Neural progenitor cell (in vitro differentiated cells): Measurements from ENCODE around the gene MEMO1.
"Not testable (repeated sequence)": the region's sequence is repeated elsewhere in the genome, so short reads cannot be mapped to it uniquely, and the experiment has no call there.

Source experiments
- CTCF ChIP-seq: fragments of 200-600 bp; sonication (generic); IDR thresholded peaks from 2 replicates; pipeline ENCODE4 v1.5.1; 2017; ENCODE audit warnings: antibody characterized with exemption, mild to moderate bottlenecking
- EZH2 ChIP-seq: fragments of 200-600 bp; sonication (generic); IDR thresholded peaks from 2 replicates; pipeline ENCODE4 v1.6.1; 2017; ENCODE audit warnings: antibody characterized with exemption, mild to moderate bottlenecking, moderate library complexity
- EZH2phosphoT487 ChIP-seq: fragments of 200-600 bp; sonication (generic); IDR thresholded peaks from 2 replicates; pipeline ENCODE4 v1.6.1; 2017; ENCODE audit warnings: antibody characterized with exemption

- TF ChIP-seq CTCF, EZH2phosphoT487, EZH2: not testable (repeated sequence)
These were observed 113.5 kb downstream of the MEMO1 start for GRCh38 chr2:31897340-31897739.
